Left forelimb (tissue), 1 donor: ENCODE results near the gene GSTM5.
"Not testable (repeated sequence)": the region's sequence is repeated elsewhere in the genome, so short reads cannot be mapped to it uniquely, and the experiment has no call there.

ENCODE experiments used
- DNase-seq: peaks from one replicate; pipeline ENCODE4 v3.0.0-alpha.2; 2018; ENCODE audit warnings: low spot score

The GSTM5 gene

DNA sequence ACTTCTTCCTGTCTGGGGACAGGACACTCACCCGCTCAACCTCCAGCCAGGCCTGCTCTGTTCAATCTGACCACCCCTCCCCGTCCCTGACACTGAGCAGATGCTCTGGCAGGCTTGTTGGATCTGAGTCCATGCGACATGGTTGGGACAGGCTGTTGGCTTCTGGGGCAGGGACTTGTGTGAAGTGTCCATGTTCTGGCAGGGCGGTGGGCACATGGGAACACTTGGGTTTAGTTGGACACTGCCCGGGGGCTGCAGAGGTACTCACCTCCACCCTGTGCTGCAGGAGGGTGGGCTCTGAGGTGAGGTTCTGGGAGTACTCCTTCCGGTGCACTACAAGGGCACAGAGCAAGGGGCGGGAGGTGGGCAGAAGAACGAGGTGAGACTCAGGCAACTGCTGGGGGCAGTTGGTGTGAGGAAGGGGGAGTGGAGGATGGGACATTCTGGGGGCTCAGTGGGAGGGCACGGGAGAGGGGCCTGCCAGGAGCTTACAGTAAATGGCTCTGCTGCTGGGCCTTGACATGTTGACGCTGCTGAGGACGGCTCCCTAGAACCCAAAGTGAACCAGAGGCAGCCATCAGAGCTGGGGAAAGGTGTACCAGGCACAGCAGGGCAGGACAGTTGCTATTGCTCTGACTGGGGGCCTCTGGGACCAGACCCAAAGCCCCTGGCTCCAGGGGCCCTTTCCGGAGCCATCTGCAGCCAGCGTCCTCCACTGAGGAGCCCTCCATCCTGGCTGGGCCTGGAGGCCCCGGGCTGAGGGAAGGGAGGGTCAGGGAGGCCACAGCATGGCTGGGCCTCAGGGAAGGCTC, 49.4 kb downstream of the GSTM5 start:
- DNase-seq, result peak; percentile 64

DNA sequence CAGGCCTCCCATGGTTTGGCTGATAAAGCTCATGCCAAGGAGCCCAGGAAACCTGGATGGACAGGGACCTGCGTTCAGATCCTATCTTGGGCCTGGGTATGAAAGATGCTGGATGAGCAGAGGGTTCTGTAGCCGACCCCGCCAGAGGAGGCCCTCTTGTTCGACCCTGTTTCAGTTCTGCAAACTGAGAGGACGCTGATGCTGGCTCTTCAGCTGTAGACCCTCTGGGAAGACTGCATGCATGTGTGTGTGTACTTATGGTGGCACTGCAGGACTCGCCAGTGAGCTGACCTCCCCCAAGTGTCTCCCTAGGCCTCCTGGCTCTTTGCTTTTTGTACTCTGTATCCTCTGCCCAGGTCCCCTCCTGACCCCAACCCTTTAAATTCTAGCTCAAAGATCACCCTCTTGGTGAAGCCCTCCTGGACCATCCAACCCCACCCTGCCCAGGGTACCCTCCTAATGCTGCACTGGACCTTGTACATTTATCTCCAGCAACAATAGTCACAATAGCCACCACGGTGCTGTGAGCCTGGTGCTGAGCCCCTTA, 50.1 kb downstream of the GSTM5 start:
- DNase-seq, result no peak

DNA sequence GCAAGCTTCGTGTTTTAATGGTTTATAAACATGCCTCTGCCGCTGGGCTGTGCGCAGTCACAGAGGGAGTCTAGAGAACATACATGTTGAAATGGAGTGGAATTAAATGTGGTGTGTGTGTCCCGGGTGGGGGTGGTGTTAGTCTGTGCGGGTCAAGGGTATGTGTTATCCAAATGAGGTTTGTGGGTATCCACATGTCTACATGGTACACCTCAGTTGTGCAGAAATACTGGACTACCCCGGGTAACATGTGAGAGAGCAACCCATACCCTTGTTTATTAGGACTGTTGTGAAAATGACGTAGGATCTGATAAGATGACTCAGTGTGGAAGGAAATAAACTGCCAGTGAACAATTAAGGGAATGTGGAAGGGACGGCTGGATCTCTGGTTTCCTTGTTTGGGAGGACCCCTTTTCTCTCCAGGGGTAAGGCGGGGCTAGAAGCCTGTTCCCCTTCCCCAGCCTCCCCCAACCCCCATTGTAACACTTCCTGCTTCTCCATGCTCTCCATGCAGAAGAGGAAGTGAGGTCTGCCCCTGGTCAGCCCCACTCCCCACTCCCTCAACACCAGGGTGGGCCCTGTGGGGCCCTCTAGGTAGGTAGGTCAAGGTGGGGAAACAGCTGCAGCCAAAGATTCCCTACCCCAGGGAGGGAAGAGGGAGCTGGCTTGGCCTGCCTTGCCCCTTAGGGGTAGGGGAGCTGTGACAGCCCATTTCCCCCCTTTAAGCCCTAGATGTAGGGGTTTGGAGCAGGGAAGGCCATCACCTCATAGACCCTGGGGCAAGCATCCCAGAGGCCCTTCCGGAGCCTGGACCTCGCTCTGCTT, 51.0 kb downstream of the GSTM5 start:
- DNase-seq, result no peak

GRCh38 chr1:109763646-109764415, 51.8 kb downstream of the GSTM5 start, which contains the start of gene EPS8L3:
Gene EPS8L3 (minus strand): TSS chr1:109763923. CDS start chr1:109761749, 2,174 bp downstream.
- no peak for DNase-seq

DNA sequence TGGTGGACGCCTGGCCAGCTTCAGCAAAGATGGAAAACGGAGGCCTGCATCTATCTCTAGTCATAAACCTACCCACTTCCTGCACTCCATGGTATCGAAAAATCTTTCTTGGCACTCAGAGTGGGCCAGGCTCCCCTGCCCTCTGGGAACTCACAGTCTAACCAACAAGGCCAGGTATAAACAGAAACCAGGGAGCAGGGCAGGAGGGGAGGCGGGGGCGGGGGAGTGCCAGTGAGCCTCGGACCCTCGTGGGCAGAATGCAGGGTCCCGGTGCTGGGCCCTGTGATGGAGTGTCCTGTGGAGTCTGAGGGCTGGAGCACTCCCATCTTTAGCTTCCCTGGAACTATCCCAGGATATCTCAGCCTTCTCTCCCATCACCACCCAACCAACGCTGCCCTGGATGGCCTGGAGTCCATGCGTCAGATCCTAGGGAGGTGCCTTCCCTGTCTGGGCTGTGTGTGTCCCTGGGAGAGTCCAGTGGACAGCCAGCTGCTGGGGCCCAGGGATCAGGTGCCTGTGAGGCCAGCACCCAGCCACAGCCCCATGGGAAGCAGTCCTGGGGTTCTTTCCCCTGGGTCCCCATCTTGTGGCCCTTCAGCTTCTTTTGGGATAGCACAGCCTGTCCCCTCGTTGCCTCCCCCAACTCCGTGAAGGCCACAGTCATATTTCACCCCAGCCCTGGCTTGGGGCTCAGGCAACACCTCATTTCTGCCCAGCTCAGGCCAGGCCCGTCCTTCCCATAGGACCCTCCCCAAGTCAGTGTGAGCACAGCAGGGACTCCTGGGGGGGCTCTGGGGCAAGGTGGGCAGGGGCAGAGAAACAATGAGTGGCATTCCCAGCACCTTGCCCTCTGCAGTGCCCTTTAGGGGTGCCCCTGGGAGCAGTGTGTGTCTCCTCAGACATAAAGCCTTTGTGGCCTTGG, 52.8 kb downstream of the GSTM5 start:
- no peak for DNase-seq

DNA sequence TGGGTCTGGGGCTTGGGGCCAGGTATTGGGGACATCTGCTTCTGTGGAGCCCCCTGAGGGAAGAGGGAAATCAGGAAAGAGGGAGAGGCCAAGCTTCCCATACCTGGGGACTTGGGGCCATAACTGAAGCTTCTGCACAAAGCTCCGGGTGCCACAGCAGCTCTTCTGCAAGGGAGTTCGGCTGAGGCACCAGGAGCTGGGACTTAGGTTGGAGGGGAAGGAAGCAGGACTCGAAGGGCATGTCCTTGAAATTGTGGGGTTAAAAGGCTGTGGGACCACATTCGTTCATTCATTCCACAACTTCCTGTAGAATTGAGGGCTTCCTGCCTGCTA, 53.4 kb downstream of the GSTM5 start:
- no peak for DNase-seq

- no peak for DNase-seq
Observed at GRCh38 chr1:109765896-109766615, 54.0 kb downstream of the GSTM5 start.

GRCh38 chr1:109766991-109767636, 55.1 kb downstream of the GSTM5 start:
- DNase-seq, result not testable (repeated sequence)
